Prostate gland (tissue), 2 donors: Measurements from ENCODE around the gene CMTM5.

ENCODE experiments used
- POLR2A ChIP-seq: fragments of 450-650 bp; IDR thresholded peaks from one replicate; pipeline ENCODE4 v1.6.1; 2016; ENCODE audit warnings: antibody characterized with exemption, mild to moderate bottlenecking
- TF ChIP-seq, protein P1 (sequence below), 4 experiments: fragments of 200-600 bp in 2 of 4; fragments of 450-650 bp in 2 of 4; sonication (generic) in 2 of 4; IDR thresholded peaks; 1 replicate in 3 of 4; 2 replicates in 1 of 4; pipeline ENCODE4 v1.5.1; 2016 to 2019; ENCODE audit warnings: antibody characterized with exemption in 4 of 4, mild to moderate bottlenecking in 2 of 4, moderate library complexity in 2 of 4

DNA sequence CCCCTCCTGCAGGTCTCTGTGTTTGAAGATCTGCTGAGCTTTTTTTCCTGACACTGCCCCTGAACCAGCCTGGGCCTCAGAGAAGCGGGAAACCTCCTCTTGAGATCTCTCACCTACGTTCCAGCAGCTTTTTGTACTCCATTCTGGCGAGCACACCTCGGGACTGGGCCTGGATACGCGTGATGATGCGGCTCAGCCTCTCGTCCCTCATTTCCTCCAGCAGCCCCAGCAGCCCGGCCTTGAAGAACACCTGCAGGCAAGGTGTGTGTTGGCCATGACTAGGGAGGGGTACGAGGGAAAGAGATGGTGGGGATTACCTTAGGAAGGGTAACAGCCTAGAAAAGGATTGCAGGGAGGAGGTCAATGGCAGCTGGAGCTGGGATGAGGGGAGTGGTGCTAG, 48.3 kb downstream of the CMTM5 start:
- TF ChIP-seq, protein P1, sequence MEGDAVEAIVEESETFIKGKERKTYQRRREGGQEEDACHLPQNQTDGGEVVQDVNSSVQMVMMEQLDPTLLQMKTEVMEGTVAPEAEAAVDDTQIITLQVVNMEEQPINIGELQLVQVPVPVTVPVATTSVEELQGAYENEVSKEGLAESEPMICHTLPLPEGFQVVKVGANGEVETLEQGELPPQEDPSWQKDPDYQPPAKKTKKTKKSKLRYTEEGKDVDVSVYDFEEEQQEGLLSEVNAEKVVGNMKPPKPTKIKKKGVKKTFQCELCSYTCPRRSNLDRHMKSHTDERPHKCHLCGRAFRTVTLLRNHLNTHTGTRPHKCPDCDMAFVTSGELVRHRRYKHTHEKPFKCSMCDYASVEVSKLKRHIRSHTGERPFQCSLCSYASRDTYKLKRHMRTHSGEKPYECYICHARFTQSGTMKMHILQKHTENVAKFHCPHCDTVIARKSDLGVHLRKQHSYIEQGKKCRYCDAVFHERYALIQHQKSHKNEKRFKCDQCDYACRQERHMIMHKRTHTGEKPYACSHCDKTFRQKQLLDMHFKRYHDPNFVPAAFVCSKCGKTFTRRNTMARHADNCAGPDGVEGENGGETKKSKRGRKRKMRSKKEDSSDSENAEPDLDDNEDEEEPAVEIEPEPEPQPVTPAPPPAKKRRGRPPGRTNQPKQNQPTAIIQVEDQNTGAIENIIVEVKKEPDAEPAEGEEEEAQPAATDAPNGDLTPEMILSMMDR (IDR thresholded peaks at IDR 0.05), result no peak
- TF ChIP-seq POLR2A, result no peak
